Stimulated activated CD8-positive, alpha-beta memory T cell treated with anti-CD3 and anti-CD28 coated beads, Interleukin-15, amount 100 ng/mL, for 1 hour (primary cell): ENCODE data around the gene SSNA1.
"Not testable (repeated sequence)": the region's sequence is repeated elsewhere in the genome, so short reads cannot be mapped to it uniquely, and the experiment has no call there.

Experiments
- DNase-seq: peaks from one replicate; pipeline ENCODE4 v3.0.0-alpha.2; 2020; ENCODE audit warnings: low read depth

The SSNA1 gene

GRCh38 chr9:137231372-137232039, 43.0 kb downstream of the SSNA1 start:
- no peak for DNase-seq

- no peak for DNase-seq
Observed at GRCh38 chr9:137232101-137232500, 43.6 kb downstream of the SSNA1 start.

GRCh38 chr9:137232510-137232909, 44.0 kb downstream of the SSNA1 start:
- no peak for DNase-seq

GRCh38 chr9:137233143-137233980, 44.9 kb downstream of the SSNA1 start:
- DNase-seq = no peak

GRCh38 chr9:137234055-137234697, 45.7 kb downstream of the SSNA1 start:
- DNase-seq = no peak

GRCh38 chr9:137234758-137235423, 46.4 kb downstream of the SSNA1 start:
- no peak for DNase-seq

GRCh38 chr9:137235424-137236237, 47.2 kb downstream of the SSNA1 start:
- DNase-seq = no peak

GRCh38 chr9:137236238-137236935, 47.9 kb downstream of the SSNA1 start:
- DNase-seq = peak; percentile 87

- no peak for DNase-seq
Observed at GRCh38 chr9:137236936-137237421, 48.5 kb downstream of the SSNA1 start.

- DNase-seq = no peak
Observed at GRCh38 chr9:137237759-137238726, 49.6 kb downstream of the SSNA1 start.

- not testable (repeated sequence) for DNase-seq
Observed at GRCh38 chr9:137239541-137240200, 51.2 kb downstream of the SSNA1 start.
